ENCODE data around the gene PRDM11.

DNA sequence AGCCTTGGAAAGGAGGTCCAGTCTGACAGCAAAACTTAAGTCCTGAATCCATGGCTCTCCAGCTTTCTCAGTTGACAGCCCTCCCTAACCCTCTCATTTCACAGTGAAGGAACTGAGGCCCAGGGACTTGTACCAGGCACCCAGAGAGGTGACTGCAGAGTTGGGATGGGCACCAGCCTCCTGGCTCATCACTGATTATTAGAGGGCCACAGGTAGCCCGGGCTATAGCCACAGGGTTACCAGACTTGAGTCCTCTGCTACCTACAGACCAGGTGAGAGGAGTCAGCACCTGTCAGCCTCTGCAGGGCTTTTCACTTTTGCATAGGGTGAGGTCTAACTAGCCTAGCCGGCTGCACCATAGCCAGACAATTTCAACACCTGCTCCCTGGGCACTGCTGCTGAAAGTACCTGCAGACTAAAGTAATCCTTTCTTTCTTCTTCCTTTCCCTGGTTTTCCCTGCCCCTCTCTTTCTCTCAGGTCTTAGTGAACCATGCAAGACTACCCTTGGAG, 102.1 kb downstream of the PRDM11 start:
- no peak for TF ChIP-seq POLR2A (IDR thresholded peaks at IDR 0.05)
- TF ChIP-seq, protein P1, sequence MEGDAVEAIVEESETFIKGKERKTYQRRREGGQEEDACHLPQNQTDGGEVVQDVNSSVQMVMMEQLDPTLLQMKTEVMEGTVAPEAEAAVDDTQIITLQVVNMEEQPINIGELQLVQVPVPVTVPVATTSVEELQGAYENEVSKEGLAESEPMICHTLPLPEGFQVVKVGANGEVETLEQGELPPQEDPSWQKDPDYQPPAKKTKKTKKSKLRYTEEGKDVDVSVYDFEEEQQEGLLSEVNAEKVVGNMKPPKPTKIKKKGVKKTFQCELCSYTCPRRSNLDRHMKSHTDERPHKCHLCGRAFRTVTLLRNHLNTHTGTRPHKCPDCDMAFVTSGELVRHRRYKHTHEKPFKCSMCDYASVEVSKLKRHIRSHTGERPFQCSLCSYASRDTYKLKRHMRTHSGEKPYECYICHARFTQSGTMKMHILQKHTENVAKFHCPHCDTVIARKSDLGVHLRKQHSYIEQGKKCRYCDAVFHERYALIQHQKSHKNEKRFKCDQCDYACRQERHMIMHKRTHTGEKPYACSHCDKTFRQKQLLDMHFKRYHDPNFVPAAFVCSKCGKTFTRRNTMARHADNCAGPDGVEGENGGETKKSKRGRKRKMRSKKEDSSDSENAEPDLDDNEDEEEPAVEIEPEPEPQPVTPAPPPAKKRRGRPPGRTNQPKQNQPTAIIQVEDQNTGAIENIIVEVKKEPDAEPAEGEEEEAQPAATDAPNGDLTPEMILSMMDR (IDR thresholded peaks at IDR 0.05) = no peak

All from stomach (tissue), 4 donors.